C4-2B (cell line): Measurements from ENCODE around the gene C3orf18.

ENCODE experiments used
- H3K27ac ChIP-seq: fragments of 450-650 bp; 2 replicates; pipeline ENCODE4 v1.5.1; 2017
- ZFX ChIP-seq: fragments of 450-650 bp; IDR thresholded peaks from 2 replicates; pipeline ENCODE4 v1.6.1; 2017
- TF ChIP-seq, protein P1 (sequence below): fragments of 450-650 bp; conservative IDR thresholded peaks from 2 replicates; pipeline ENCODE4 v1.5.1; 2017; ENCODE audit warnings: mild to moderate bottlenecking

C3orf18 gene

GRCh38 chr3:50602595-50603191, 35.1 kb upstream of the C3orf18 start:
- peak overlapping the region; percentile 94 for H3K27ac ChIP-seq
- TF ChIP-seq, protein P1, sequence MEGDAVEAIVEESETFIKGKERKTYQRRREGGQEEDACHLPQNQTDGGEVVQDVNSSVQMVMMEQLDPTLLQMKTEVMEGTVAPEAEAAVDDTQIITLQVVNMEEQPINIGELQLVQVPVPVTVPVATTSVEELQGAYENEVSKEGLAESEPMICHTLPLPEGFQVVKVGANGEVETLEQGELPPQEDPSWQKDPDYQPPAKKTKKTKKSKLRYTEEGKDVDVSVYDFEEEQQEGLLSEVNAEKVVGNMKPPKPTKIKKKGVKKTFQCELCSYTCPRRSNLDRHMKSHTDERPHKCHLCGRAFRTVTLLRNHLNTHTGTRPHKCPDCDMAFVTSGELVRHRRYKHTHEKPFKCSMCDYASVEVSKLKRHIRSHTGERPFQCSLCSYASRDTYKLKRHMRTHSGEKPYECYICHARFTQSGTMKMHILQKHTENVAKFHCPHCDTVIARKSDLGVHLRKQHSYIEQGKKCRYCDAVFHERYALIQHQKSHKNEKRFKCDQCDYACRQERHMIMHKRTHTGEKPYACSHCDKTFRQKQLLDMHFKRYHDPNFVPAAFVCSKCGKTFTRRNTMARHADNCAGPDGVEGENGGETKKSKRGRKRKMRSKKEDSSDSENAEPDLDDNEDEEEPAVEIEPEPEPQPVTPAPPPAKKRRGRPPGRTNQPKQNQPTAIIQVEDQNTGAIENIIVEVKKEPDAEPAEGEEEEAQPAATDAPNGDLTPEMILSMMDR, result no peak
- peak; percentile 72; the same call in 1 of the 2 replicates for TF ChIP-seq ZFX

GRCh38 chr3:50600841-50601591, 33.5 kb upstream of the C3orf18 start:
- TF ChIP-seq, protein P1, result no peak
- peak; percentile 59; the same call in 1 of the 2 replicates for TF ChIP-seq ZFX
- H3K27ac ChIP-seq, result peak overlapping the region; percentile 94

GRCh38 chr3:50600141-50600753, 32.7 kb upstream of the C3orf18 start:
- no peak for TF ChIP-seq ZFX
- TF ChIP-seq, protein P1, result no peak
- peak overlapping the region; percentile 94 for H3K27ac ChIP-seq

DNA sequence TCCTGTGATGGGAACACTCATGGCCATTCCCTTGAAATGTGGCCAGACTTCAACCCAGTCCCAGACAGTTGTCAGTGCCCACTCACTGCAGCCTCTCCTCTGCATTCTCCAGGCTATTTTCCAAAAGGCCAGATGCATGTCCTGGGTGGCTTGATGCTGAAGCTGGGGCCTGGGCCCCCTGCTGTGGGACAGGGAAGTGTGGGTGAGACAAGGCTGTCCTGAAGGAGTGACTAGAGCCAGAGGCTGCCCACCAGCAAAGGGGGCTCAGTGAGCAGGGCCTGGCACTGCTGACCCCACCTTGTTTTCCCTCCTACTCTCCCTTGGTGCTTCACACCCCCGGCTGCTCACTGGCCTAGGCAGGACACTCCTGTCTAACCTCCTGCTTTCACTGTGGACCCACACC, 32.2 kb upstream of the C3orf18 start:
- H3K27ac ChIP-seq, result peak overlapping the region; percentile 94

GRCh38 chr3:50599115-50599715, 31.7 kb upstream of the C3orf18 start:
- H3K27ac ChIP-seq, result peak overlapping the region; percentile 94; the same call in 1 of the 2 replicates
- no peak for TF ChIP-seq ZFX
- TF ChIP-seq, protein P1, result no peak

More for the DNA sequence above, 32.2 kb upstream of the C3orf18 start:
- TF ChIP-seq, protein P1, result no peak
- TF ChIP-seq ZFX, result no peak

DNA sequence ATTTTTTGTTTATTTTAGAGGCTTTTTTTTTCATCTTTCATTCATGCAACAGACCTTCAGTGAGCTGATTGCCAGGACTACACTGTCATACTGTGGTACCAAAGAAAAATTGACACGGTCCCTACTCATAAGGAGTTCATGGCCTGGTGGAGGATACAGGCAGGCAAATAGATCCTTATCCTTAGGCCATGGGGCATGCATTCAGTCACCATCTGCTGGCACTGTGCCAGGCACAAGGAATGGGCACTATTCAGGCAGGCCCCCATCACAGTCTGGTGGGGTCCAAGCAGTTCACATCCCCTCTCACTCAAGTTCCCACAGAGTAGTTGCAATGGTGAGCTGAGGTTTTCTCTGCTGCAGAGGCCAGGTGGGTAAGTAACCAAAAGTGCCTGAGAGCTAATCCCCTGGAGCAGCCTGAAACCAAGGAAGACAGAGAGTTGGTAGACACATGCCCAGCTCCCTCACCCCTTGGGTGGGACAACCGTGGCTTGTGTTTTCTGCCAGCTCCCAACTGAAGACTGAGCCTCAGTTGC, 26.8 kb upstream of the C3orf18 start:
- no peak overlapping the region for H3K27ac ChIP-seq
- TF ChIP-seq ZFX, result no peak
- TF ChIP-seq, protein P1, result no peak
